Activated CD4-positive, alpha-beta T cell treated with anti-CD3 and anti-CD28 coated beads for 36 hours (primary cell): ENCODE measurements around the gene RFX1. TPM values are rescaled to one million over a fixed set of nuclear protein-coding genes. Genes with fewer than 3 reads are reported as not detected.

Experiments used
- ATAC-seq: fragments of 200-7000 bp; cut with Tn5 transposase; one replicate; pipeline ENCODE4 v1.10.0; 2021; ENCODE audit warnings: mild to moderate bottlenecking, moderate library complexity
- CTCF ChIA-PET: fragments of 350-600 bp; sonication (Branson Sonifier 250); formaldehyde crosslinking; loops from one replicate; lab custom pipeline; 2021; ENCODE audit warnings: antibody characterized with exemption; lab: Charles Lee
- POLR2A ChIA-PET: fragments of 350-600 bp; sonication (Branson Sonifier 250); formaldehyde crosslinking; loops from one replicate; lab custom pipeline; 2021; ENCODE audit warnings: antibody characterized with exemption, inconsistent platforms; lab: Charles Lee
- DNase-seq: peaks from one replicate; pipeline ENCODE4 v3.0.0-alpha.2; 2020
- H3K27ac Mint-ChIP-seq: one replicate; pipeline ENCODE4 v1.8.0; 2021; ENCODE audit warnings: mixed read lengths
- H3K27me3 Mint-ChIP-seq: one replicate; pipeline ENCODE4 v1.8.0; 2021; ENCODE audit warnings: mixed read lengths
- H3K36me3 Mint-ChIP-seq: one replicate; pipeline ENCODE4 v1.8.0; 2021; ENCODE audit warnings: low read depth, mixed read lengths
- H3K4me1 Mint-ChIP-seq: one replicate; pipeline ENCODE4 v1.8.0; 2021; ENCODE audit warnings: mixed read lengths
- H3K4me3 Mint-ChIP-seq: one replicate; pipeline ENCODE4 v1.8.0; 2021; ENCODE audit warnings: mild to moderate bottlenecking, moderate library complexity, mixed read lengths
- H3K9me3 Mint-ChIP-seq: one replicate; pipeline ENCODE4 v1.8.0; 2021; ENCODE audit warnings: low read depth, mixed read lengths
- intact Hi-C, 2 experiments: fragments of 100-400 bp; cut with DNase I in 1 of 2; cut with micrococcal nuclease in 1 of 2; formaldehyde crosslinking; loops; one replicate each; pipeline versions ENCODE4 v1.14.2 to v1.15.1; 2022 to 2024; cut with DNase I, micrococcal nuclease
- total RNA-seq, 2 experiments: library from RNA; stranded (reverse); gene quantifications; one replicate each; pipeline ENCODE4 v1.2.3, GENCODE V29; 2021

Gene RFX1
- total RNA-seq, 2 experiments from 2014 or later: 14.2 to 15.3 TPM

DNA sequence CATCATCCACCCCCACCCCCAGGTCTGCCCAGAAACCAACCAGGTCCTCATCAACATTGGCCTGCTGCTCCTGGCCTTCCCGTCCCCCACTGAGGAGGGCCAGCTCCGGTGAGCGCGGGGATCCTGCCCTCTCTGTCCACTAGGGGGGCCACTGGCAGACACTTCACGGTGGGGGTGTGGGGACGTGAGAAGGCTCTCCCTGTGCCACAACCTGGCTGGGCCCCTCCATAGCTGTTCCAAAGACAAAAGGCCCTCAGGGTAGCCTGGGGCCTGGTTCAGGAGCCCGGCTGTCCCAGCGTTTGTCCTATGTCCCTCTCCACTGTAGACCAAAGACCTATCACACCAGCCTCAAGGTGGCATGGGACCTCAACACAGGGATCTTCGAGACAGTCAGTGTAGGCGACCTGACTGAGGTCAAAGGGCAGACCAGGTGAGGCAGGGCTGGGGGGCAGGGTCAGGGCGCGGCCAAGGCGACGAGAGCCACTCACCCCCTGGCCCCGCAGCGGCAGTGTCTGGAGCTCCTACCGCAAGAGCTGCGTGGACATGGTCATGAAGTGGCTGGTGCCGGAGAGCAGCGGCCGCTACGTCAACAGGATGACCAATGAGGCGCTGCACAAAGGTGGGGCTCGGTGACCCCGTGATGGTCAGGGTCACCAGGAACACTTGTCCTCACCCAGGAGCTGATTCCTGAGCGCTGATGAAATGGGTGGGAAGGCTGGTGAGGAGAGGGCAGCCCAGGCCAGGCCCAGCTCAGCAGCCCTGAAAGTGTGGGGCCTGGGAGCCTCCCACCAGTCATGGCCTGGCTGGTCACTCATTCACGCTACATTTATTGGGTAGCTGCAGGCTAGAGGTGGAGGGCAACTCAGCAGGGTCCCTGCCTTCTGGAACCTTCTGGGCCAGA, 45.9 kb downstream of the RFX1 start:
- Mint-ChIP-seq H3K9me3 (no peaks in the 10 kb centered on the region), H3K4me1 (no peaks in the 10 kb centered on the region), H3K4me3 (no peak overlapping the region), H3K36me3 (peaks cover 31% of the 10 kb centered on the region), H3K27ac (no peak overlapping the region), H3K27me3 (no peaks in the 10 kb centered on the region)
- ATAC-seq (peak; percentile 37), DNase-seq (peak; percentile 42)
- ChIA-PET CTCF (interaction anchor here (0.7 to 0.9 kb wide), 2 partner anchors 33 to 113 kb away, joined by 3 to 4 read pairs; partner anchors contain the start of gene MISP3), POLR2A (no interaction called here)
- intact Hi-C loops: no loop called here

DNA sequence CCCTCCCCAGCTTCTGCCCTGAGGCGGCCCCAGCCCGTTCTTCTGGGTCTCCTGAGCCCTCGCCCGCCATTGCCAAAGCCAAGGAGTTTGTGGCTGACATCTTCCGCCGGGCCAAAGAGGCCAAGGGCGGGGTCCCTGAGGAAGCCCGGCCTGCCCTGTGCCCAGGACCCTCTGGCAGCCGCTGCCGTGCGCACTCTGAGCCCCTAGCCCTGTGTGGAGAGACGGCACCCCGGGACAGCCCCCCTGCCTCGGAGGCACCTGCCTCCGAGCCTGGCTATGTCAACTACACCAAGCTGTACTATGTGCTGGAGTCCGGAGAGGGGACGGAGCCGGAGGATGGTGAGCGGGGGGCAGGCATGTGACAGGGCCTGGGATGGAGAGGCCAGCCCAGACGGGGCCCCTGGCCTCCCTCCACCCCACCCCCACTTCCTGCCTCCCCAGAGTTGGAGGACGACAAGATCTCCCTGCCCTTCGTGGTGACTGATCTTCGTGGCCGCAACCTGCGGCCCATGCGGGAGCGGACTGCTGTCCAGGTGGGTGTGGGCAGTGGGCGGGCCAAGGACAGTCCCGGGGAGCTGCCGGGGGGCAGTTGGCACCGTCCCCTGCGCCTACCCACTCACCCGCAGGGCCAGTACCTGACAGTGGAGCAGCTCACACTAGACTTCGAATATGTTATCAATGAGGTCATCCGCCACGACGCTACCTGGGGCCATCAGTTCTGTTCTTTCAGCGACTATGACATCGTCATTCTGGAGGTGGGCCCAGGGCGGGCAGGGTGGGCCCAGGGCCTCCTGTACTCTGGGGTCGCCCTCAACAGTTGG, 46.8 kb downstream of the RFX1 start:
- DNase-seq: no peak
- no peaks in the 10 kb centered on the region for H3K27me3 Mint-ChIP-seq

DNA sequence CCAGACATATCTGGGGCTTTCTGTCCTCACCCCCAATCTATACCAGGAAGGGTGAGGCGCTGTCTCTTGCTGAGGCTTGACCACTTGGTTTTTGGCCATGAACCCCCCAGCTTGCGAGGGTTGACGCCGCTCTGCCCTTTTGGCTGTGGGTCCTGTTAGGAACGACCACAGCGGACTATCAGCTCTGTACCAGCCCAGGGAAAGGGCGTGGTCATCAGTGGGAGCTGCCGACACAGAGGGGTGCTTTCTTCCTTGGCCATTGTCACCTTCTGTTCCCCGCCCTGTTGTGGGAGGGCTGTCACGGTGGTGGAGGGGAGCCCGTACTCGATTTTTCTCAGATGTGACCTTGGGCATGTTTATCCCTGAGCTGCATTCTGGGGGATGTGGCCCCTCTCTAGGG, 48.1 kb downstream of the RFX1 start:
- H3K27ac Mint-ChIP-seq: no peak overlapping the region
- DNase-seq (no peak), ATAC-seq (no peak)
- intact Hi-C loops: no loop called here
- peaks cover 10% of the 10 kb centered on the region for H3K4me1 Mint-ChIP-seq
- POLR2A ChIA-PET: no interaction called here
- H3K36me3 Mint-ChIP-seq: peaks cover 28% of the 10 kb centered on the region
- H3K27me3 Mint-ChIP-seq: no peaks in the 10 kb centered on the region
- CTCF ChIA-PET: interaction anchor here (1.0 kb wide), 1 partner anchor 90 kb away, joined by 3 read pairs; no protein-coding TSS in a partner anchor
- no peaks in the 10 kb centered on the region for H3K9me3 Mint-ChIP-seq
- H3K4me3 Mint-ChIP-seq: no peak overlapping the region

More for the DNA sequence above, 46.8 kb downstream of the RFX1 start:
- H3K36me3 Mint-ChIP-seq: peaks cover 26% of the 10 kb centered on the region
- no peak for ATAC-seq
- no peaks in the 10 kb centered on the region for H3K4me1 Mint-ChIP-seq
- no peak overlapping the region for H3K4me3 Mint-ChIP-seq
- CTCF ChIA-PET: interaction anchor here (0.5 to 1.0 kb wide), 2 partner anchors 89 to 100 kb away, joined by 3 read pairs; no protein-coding TSS in a partner anchor
- H3K9me3 Mint-ChIP-seq: no peaks in the 10 kb centered on the region
- H3K27ac Mint-ChIP-seq: no peak overlapping the region
- intact Hi-C loops: no loop called here
- POLR2A ChIA-PET: no interaction called here

DNA sequence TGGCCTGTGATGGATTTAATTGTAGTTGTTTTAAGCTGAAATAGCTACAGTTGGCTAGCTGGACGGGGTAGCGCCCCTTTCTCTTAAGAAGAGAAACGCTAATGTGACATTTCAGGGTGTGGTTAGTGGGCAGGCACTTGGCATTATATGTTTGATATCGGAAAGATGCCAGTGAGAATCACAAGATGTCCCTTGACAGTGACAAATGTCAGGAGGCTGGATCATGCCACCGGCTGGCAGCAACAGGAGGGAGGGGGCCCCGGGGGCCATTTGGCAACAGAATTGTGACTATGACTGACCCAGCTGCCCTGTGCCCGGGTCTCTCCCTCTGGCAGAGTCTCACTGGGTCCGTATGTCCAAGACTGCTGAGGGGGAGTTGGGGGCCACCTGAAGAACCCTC, 49.1 kb downstream of the RFX1 start:
- CTCF ChIA-PET: interaction anchor here (0.6 to 1.4 kb wide), 3 partner anchors 75 to 103 kb away, joined by 4 to 5 read pairs (median 5); partner anchors contain the start of gene IL27RA
- POLR2A ChIA-PET: no interaction called here
- H3K4me3 Mint-ChIP-seq: no peak overlapping the region
- intact Hi-C loops: no loop called here
- peaks cover 28% of the 10 kb centered on the region for H3K36me3 Mint-ChIP-seq
- no peaks in the 10 kb centered on the region for H3K27me3 Mint-ChIP-seq
- H3K4me1 Mint-ChIP-seq: peaks cover 11% of the 10 kb centered on the region
- H3K9me3 Mint-ChIP-seq: no peaks in the 10 kb centered on the region
- ATAC-seq: no peak
- no peak for DNase-seq
- no peak overlapping the region for H3K27ac Mint-ChIP-seq

DNA sequence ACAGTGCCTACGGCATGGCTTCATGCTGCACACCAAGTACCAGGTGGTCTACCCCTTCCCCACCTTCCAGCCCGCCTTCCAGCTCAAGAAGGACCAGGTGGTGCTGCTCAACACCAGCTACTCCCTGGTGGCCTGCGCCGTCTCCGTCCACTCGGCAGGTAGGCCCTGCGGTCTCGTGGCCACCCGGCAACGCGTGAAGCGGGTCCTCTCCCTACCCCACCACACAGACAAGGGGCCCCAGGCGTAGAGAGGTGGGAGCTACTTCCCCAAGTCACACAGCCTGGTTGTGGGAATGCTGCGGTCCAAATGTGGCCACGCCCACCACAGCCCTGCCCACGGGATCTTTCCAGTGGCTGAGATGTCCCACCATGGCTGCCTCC, 49.8 kb downstream of the RFX1 start:
- Mint-ChIP-seq H3K27ac (no peak overlapping the region), H3K4me1 (peaks cover 16% of the 10 kb centered on the region), H3K27me3 (no peaks in the 10 kb centered on the region), H3K4me3 (no peak overlapping the region), H3K36me3 (peaks cover 24% of the 10 kb centered on the region), H3K9me3 (no peaks in the 10 kb centered on the region)
- ChIA-PET CTCF (interaction anchor here (0.6 to 1.4 kb wide), 4 partner anchors 75 to 360 kb away, joined by 3 to 5 read pairs (median 4); partner anchors contain the start of gene IL27RA), POLR2A (no interaction called here)
- intact Hi-C loops: no loop called here
- no peak for ATAC-seq
- DNase-seq: no peak

DNA sequence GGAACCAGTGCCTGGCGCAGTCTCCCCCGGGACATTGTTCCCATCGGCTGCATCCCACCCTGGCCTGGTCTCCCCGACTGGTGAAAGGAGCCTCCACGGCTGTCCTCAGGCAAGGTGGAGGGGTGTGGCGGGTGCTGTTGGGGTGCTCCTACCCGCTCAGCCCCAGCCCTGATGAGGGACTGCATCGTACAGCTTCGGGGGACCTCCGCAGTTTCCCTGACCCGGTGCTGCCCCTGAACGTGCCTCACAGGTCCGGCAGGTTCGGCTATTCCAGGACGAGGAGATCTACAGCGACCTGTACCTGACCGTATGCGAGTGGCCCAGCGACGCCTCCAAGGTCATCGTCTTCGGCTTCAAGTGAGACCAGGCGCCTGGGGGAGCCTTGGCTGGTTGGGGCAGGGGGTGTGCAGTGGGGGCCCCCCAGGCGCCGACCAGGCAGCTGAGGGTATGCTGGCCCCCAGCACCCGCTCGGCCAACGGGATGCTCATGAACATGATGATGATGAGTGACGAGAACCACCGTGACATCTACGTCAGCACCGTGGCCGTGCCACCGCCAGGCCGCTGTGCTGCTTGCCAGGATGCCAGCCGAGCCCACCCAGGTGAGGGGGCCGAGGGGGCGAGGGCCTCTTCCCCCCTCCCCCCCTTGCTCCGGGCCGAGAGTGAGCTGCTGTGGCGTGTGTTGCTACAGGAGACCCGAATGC, 50.3 kb downstream of the RFX1 start:
- DNase-seq (no peak), ATAC-seq (no peak)
- H3K4me1 Mint-ChIP-seq: peaks cover 16% of the 10 kb centered on the region
- CTCF ChIA-PET: interaction anchor here (0.6 to 1.5 kb wide), 2 partner anchors 116 to 1194 kb away, joined by 3 read pairs; partner anchors contain the start of gene MISP3
- intact Hi-C loops: no loop called here
- POLR2A ChIA-PET: no interaction called here
- no peak overlapping the region for H3K4me3 Mint-ChIP-seq
- no peaks in the 10 kb centered on the region for H3K27me3 Mint-ChIP-seq
- peaks cover 23% of the 10 kb centered on the region for H3K36me3 Mint-ChIP-seq
- H3K27ac Mint-ChIP-seq: no peak overlapping the region
- H3K9me3 Mint-ChIP-seq: no peaks in the 10 kb centered on the region

DNA sequence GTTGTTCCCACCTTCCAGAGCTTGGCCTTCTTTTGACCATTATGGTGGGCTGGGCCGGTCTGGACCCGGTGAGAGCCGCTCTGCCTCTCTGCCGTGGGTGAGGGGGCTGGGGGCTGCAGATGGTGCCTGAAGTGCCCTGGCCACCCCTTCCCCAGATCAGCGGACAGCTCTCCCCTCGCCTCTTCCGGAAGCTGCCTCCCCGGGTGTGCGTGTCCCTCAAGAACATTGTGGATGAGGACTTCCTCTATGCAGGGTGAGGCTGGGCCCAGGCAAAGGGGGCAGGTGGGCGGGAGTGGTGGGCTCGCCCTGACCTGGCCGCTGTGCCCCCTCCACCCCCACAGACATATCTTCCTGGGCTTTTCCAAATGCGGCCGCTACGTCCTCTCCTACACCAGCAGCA, 51.9 kb downstream of the RFX1 start:
- Mint-ChIP-seq H3K4me3 (peak overlapping the region; percentile 88), H3K4me1 (peaks cover 16% of the 10 kb centered on the region), H3K27me3 (no peaks in the 10 kb centered on the region), H3K9me3 (no peaks in the 10 kb centered on the region), H3K27ac (no peak overlapping the region), H3K36me3 (peaks cover 20% of the 10 kb centered on the region)
- ATAC-seq (no peak), DNase-seq (no peak)
- intact Hi-C loops: loop anchor here in 1 of 2 experiments (5.0 kb wide), 4 partner anchors 33 to 93 kb away; partner anchors contain the start of gene IL27RA
- CTCF ChIA-PET: interaction anchor here (0.6 to 1.5 kb wide), 2 partner anchors 33 to 118 kb away, joined by 3 to 4 read pairs; partner anchors contain the start of gene MISP3
- POLR2A ChIA-PET: interaction anchor here (0.8 kb wide), 1 partner anchor 47 kb away, joined by 3 read pairs; no protein-coding TSS in a partner anchor

DNA sequence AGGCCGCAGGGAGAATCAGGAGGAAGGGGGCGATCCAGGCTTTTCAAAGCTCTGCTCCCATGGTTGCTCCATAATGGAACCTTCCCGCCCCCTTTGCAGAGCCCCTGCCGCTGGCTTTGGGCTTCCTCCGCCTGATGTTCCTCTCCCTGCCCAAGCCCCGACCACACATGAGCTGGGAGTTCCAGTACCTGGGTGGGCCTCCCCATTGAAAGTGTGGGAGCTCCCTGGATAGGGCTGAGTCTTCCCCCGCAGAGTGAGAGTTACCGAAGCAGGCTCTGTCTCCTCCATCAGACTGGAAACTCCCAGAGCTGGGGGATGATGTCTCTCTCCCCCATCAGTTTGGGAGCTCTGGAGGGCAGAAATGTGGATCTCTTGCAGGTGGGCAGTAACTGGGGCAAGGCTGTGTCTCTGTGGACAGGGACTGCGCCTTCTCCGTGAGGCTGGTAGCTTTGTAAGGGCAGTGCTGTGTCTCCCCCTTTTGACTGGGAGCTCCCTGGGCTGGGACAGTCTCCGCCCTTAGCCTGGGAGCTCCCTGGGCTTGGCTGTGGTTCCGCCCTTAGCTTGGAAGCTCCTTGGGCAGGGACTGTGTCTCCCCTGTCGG, 53.1 kb downstream of the RFX1 start:
- no peak for ATAC-seq
- H3K27ac Mint-ChIP-seq: peak overlapping the region; percentile 75

DNA sequence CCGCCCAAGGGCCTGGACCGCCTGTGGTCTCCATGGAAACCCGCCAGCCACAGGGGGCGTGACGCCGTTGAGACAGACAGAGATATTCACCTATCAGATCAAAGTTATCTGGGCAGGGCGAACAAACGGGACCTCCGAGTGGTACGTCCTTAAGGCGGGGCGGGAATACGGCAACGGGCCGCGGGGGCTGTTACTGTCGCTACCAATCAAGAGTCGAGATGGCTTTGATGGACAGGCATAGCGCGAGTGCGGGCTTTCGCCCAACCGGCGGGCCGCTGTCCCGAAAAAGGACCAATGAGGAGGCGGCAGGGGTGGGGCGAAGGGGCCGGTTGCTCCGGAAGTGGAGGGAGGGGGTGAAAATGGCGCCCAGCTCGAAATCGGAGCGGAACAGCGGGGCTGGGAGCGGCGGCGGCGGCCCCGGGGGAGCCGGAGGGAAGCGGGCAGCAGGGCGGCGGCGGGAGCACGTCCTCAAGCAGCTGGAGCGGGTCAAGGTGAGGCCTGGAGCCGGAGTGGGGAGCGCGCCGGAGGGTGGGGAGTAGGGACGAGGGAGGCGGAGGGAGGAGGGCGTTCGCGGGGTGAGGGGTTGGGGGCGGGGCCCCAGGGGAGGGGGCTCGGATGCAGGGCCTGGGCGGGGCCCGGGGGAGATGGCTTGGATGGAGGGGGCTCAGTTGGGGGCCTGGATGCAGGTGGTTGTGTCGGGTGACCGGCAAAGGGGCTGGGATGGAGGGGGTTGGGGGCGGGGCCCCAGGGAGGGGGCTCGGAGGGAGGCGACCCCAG, 53.8 kb downstream of the RFX1 start, which contains the start of gene DCAF15:
Gene DCAF15 (plus strand): TSS at position 356 of the 777 bp plus-strand sequence. CDS start 4 bp downstream, at position 360.
- ChIA-PET POLR2A (interaction anchor here (0.6 to 1.0 kb wide), 5 partner anchors 23 to 204 kb away, joined by 3 read pairs; partner anchors contain the start of genes IL27RA and RFX1), CTCF (interaction anchor here (0.6 to 1.5 kb wide), 7 partner anchors 18 to 100 kb away, joined by 3 to 4 read pairs (median 3); partner anchors contain the start of gene IL27RA)
- peak; percentile 100 for DNase-seq
- Mint-ChIP-seq H3K36me3 (peaks cover 16% of the 10 kb centered on the region), H3K27me3 (no peaks in the 10 kb centered on the region), H3K4me3 (peak within 1 kb of the TSS; percentile 88), H3K9me3 (no peaks in the 10 kb centered on the region), H3K27ac (peak within 1 kb of the TSS; percentile 81), H3K4me1 (peaks cover 16% of the 10 kb centered on the region)
- intact Hi-C loops: loop anchor here (1.0 to 5.0 kb wide), 18 partner anchors 31 to 467 kb away; partner anchors contain the start of genes RFX1 (in 2 of the 2), BRME1 (in 1 of the 2), C19orf53 (in 1 of the 2) and CC2D1A (in 1 of the 2)
- peak; percentile 99 for ATAC-seq

More for the DNA sequence above, 53.1 kb downstream of the RFX1 start:
- CTCF ChIA-PET: interaction anchor here (0.5 to 1.5 kb wide), 8 partner anchors 17 to 183 kb away, joined by 3 to 4 read pairs (median 3); partner anchors contain the start of genes ASF1B and IL27RA
- POLR2A ChIA-PET: interaction anchor here (0.6 to 1.0 kb wide), 3 partner anchors 53 to 204 kb away, joined by 3 read pairs; partner anchors contain the start of gene RFX1
- peak overlapping the region; percentile 88 for H3K4me3 Mint-ChIP-seq
- no peak for DNase-seq
- H3K27me3 Mint-ChIP-seq: no peaks in the 10 kb centered on the region
- intact Hi-C loops: loop anchor here (1.0 to 5.0 kb wide), 18 partner anchors 32 to 466 kb away; partner anchors contain the start of genes RFX1 (in 2 of the 2), BRME1 (in 1 of the 2), C19orf53 (in 1 of the 2) and CC2D1A (in 1 of the 2)
- peaks cover 16% of the 10 kb centered on the region for H3K4me1 Mint-ChIP-seq
- H3K36me3 Mint-ChIP-seq: peaks cover 16% of the 10 kb centered on the region
- H3K9me3 Mint-ChIP-seq: no peaks in the 10 kb centered on the region
